T-helper 2 cell (primary cell): ENCODE results near the gene CORO2A.
"Not testable (repeated sequence)": the region's sequence is repeated elsewhere in the genome, so short reads cannot be mapped to it uniquely, and the experiment has no call there.

Source experiments
- DNase-seq, 5 experiments: peaks; one replicate each; pipeline versions ENCODE4 v3.0.0 to v3.0.0-alpha.2; 2012 to 2022

CORO2A gene

DNA sequence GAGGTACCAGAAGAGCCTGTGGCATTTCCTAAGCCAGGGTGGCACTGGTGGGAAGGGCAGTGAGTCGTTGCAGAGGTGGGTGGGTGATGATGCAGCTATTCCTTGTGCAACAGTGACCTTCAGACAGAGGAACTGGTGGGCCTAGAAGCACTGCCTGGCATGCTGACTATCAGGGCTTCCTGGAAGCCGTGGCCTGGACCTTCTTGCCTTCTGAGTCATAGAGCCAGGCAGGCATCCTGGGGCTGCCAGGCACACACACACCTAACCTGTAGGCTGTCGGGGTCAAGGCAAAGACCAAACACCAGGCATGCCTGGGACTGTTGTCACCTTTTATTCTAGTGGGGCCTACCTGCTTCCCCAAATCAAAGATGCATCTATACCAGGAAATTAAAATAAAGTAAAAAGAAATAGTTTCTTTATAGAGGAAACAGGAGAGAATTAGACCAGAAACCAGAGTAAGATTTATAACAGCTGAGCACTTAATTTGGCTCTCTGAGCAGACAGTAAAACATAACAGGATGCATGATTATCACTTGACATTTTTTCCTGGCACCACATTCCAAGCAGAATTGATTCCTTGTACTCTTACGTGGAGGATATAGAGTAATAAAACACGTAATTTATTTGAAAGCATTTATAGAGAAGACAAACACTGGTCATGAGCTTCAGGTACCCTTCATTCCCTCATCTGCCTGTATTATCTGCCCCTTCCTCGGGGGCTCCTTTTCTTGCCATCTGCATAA is 110.8 kb downstream of the CORO2A start:
- peak in 1 of 5 experiments; percentile 50 for DNase-seq

- no peak for DNase-seq
These were observed 111.7 kb downstream of the CORO2A start for GRCh38 chr9:98080780-98081179.

DNA sequence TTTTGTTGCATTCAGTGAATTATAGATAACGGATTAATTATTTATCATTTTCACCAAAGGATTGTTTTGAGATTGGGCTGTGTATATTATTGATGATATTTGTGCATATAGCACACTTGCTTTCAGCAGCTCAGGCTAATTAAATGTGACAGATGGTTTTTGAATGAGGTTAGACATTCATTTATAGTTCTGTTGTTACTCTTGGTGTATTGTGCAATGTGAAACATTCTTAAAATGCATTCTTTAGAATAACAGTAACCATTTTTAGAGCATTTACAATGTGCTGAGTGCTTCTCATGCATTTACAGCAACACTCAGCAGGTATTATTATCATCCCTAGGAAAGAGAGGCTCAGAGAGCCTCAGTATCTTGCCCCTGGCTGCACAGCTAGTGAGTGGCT is 112.1 kb downstream of the CORO2A start:
- DNase-seq: no peak

GRCh38 chr9:98078895-98079294 is 113.5 kb downstream of the CORO2A start:
- DNase-seq: no peak

- not testable (repeated sequence) for DNase-seq
These were observed 115.9 kb downstream of the CORO2A start for GRCh38 chr9:98076514-98076890.

DNA sequence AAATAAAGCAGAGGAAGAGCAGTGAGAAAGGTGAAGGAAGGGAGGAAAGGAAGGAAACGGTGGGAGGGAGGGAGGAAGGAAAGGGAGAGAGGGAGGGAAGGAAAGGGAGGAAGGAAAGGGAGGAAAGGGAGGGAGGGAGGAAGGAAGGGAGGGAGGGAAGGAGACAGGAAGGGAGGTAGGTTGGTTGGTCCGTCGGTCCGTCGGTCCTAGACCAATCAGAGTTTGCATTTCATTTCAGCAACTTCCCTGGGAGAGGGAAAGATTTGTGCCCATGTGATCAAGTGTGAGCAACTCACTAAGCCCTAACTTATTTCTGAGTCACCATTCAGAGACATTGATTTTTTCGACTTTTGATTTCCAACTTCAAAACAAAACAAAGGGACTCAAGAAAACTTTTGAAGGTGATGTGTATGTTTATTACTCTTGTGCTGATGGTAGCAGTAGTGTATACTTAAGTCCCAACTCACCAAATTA is 117.1 kb downstream of the CORO2A start:
- DNase-seq: peak in 1 of 5 experiments; percentile 58

GRCh38 chr9:98074115-98074990 is 118.1 kb downstream of the CORO2A start:
- DNase-seq: peak; percentile 35 to 56 (median 52)

DNA sequence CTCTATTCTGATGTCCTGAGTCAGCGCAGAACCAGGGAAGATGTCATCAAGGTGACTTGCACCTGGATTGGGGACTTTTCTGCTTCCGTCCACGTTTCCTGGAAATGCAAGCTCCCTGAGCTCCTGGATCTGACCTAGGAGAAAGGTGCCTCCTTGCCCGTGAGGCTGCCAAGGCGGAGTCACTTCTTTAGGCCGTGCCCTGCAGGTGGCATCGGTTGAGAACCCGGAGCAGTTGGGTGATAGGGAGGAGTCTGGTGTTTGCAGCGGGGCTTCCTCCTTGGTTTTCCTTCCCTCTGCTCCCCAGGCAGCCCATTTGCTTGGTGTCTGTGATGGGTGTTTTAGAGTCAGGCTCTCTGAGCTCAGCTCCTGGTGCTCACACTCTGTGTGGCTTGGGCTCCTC is 120.7 kb downstream of the CORO2A start:
- no peak for DNase-seq
